Lower leg skin (tissue), 3 donors: ENCODE results near the gene CCDC127.

Experiments used
- POLR2A ChIP-seq, 2 donors: fragments of 450-650 bp; IDR thresholded peaks; one replicate each; pipeline ENCODE4 v1.6.1; 2016 to 2017; ENCODE audit warnings: antibody characterized with exemption in 2 of 2, mild to moderate bottlenecking in 1 of 2, moderate library complexity in 1 of 2
- TF ChIP-seq, protein P1 (sequence below), 3 donors: fragments of 450-650 bp; IDR thresholded peaks; one replicate each; pipeline ENCODE4 v1.5.1; 2016; ENCODE audit warnings: antibody characterized with exemption in 3 of 3, mild to moderate bottlenecking in 3 of 3, moderate library complexity in 2 of 3

DNA sequence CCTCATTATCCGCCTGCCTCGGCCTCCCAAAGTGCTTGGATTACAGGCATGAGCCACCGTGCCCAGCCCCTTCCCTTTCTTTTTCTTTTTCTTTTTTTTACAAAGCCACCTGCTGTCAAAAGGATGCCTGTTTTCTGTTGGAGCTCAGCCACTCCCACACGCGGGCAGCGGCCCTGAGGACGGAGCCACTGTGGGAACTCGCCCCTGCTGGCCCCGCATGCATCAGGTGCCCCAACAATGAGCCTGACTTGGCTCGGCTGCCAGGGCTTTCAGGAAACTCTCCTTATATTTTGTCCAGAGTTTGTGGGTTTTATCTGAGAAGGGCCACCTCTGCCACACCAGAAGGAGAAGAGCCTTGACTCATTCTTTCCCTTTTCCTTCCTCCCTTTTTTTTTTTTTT is 63.7 kb downstream of the CCDC127 start:
- TF ChIP-seq, protein P1, sequence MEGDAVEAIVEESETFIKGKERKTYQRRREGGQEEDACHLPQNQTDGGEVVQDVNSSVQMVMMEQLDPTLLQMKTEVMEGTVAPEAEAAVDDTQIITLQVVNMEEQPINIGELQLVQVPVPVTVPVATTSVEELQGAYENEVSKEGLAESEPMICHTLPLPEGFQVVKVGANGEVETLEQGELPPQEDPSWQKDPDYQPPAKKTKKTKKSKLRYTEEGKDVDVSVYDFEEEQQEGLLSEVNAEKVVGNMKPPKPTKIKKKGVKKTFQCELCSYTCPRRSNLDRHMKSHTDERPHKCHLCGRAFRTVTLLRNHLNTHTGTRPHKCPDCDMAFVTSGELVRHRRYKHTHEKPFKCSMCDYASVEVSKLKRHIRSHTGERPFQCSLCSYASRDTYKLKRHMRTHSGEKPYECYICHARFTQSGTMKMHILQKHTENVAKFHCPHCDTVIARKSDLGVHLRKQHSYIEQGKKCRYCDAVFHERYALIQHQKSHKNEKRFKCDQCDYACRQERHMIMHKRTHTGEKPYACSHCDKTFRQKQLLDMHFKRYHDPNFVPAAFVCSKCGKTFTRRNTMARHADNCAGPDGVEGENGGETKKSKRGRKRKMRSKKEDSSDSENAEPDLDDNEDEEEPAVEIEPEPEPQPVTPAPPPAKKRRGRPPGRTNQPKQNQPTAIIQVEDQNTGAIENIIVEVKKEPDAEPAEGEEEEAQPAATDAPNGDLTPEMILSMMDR (IDR thresholded peaks at IDR 0.05) = no peak
- TF ChIP-seq POLR2A (IDR thresholded peaks at IDR 0.05) = no peak
